Calu3 (cell line): ENCODE results near the gene EPHB2. TPM values are rescaled to one million over a fixed set of nuclear protein-coding genes. Genes with fewer than 3 reads are reported as not detected.

ENCODE experiments used
- BruUV-seq: library from RNA; stranded (reverse); fragments of 400-500 nt; replicated peaks from 2 replicates; lab custom pipeline; 2021; lab: Mats Ljungman, UMichigan
- CTCF ChIA-PET: fragments of 300-600 bp; sonication (Branson Sonifier 250); formaldehyde crosslinking; loops from one replicate; lab custom pipeline; 2022; ENCODE audit warnings: antibody characterized with exemption; lab: Charles Lee
- DNase-seq: peaks from one replicate; pipeline ENCODE4 v3.0.0; 2022
- H3K27ac Mint-ChIP-seq: one replicate; pipeline ENCODE4 v1.8.0; 2022; ENCODE audit warnings: mixed read lengths; ENCODE audit not compliant: unreplicated experiment
- H3K27me3 Mint-ChIP-seq: one replicate; pipeline ENCODE4 v1.8.0; 2022; ENCODE audit warnings: mixed read lengths; ENCODE audit not compliant: unreplicated experiment
- H3K36me3 Mint-ChIP-seq: one replicate; pipeline ENCODE4 v1.8.0; 2022; ENCODE audit warnings: mild to moderate bottlenecking, moderate library complexity, mixed read lengths; ENCODE audit not compliant: insufficient read depth, unreplicated experiment
- H3K4me1 Mint-ChIP-seq: one replicate; pipeline ENCODE4 v1.8.0; 2022; ENCODE audit warnings: mild to moderate bottlenecking, low read depth, mixed read lengths; ENCODE audit not compliant: unreplicated experiment
- H3K4me3 Mint-ChIP-seq: one replicate; pipeline ENCODE4 v1.8.0; 2022; ENCODE audit warnings: mild to moderate bottlenecking, low read depth, moderate library complexity, mixed read lengths; ENCODE audit not compliant: unreplicated experiment
- H3K9me3 Mint-ChIP-seq: one replicate; pipeline ENCODE4 v1.8.0; 2022; ENCODE audit warnings: low read depth, mixed read lengths; ENCODE audit not compliant: unreplicated experiment
- intact Hi-C: fragments of 100-400 bp; cut with micrococcal nuclease; formaldehyde crosslinking; loops from one replicate; pipeline ENCODE4 v1.10.0; 2022; ENCODE audit not compliant: unreplicated experiment
- total RNA-seq: library from RNA; stranded (reverse); gene quantifications from 2 replicates; pipeline ENCODE4 v1.2.3, GENCODE V29; 2022
- TF ChIP-seq, protein P1 (sequence below): fragments of 200-600 bp; IDR thresholded peaks from one replicate; pipeline ENCODE4 v1.8.0; 2022; ENCODE audit warnings: antibody characterized with exemption; ENCODE audit not compliant: unreplicated experiment

The EPHB2 gene
- total RNA-seq, 1 experiment from 2014 or later = 19.3 TPM

DNA sequence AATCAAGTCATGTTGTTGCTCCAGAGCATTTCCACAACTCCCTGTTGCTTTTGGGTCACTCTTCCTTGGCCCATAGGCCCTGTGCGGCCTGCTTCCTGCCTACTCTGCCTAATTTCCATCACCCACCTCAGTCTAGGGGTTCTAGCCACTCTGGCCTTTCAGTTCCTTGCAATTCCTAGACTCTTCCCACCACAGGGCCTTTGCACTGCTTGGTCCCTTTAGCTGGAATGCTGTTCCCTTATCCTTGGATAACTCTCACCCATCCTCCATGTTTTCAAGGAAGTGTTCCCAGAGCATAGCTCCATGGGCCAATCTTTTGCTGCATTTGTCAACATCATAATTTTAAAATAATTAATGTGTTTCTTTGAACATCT is 18.7 kb downstream of the EPHB2 start:
- no peak for DNase-seq
- H3K27me3 Mint-ChIP-seq = no peaks in the 10 kb centered on the region
- no peaks in the 10 kb centered on the region for H3K4me1 Mint-ChIP-seq
- CTCF ChIA-PET = no interaction called here
- peaks cover 4% of the 10 kb centered on the region for H3K36me3 Mint-ChIP-seq
- H3K27ac Mint-ChIP-seq = no peak overlapping the region
- H3K4me3 Mint-ChIP-seq = no peak overlapping the region
- H3K9me3 Mint-ChIP-seq = no peaks in the 10 kb centered on the region
- TF ChIP-seq, protein P1, sequence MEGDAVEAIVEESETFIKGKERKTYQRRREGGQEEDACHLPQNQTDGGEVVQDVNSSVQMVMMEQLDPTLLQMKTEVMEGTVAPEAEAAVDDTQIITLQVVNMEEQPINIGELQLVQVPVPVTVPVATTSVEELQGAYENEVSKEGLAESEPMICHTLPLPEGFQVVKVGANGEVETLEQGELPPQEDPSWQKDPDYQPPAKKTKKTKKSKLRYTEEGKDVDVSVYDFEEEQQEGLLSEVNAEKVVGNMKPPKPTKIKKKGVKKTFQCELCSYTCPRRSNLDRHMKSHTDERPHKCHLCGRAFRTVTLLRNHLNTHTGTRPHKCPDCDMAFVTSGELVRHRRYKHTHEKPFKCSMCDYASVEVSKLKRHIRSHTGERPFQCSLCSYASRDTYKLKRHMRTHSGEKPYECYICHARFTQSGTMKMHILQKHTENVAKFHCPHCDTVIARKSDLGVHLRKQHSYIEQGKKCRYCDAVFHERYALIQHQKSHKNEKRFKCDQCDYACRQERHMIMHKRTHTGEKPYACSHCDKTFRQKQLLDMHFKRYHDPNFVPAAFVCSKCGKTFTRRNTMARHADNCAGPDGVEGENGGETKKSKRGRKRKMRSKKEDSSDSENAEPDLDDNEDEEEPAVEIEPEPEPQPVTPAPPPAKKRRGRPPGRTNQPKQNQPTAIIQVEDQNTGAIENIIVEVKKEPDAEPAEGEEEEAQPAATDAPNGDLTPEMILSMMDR = no peak
- intact Hi-C loops = no loop called here
- BruUV-seq = no TSS peak

DNA sequence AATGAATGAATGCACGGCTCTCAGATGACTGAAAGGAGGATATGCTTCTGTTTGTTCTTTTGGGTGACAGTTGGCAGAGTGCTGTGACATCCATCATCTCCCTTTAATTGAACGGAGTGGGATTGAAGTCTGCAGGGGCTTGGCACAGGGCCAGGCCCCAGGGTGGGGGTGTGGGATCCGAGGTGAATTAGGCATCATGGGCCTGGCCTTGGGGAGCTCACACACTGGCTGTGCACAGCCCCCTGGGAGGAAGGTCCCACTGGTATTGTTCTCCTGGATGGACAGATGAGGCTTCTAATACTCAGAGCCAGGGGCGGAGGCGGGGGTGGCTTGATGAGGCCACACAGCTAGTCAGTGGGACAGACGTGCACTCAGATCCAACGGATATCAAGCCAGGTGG is 19.3 kb downstream of the EPHB2 start:
- Mint-ChIP-seq H3K9me3 (no peaks in the 10 kb centered on the region), H3K27ac (no peak overlapping the region), H3K36me3 (peaks cover 4% of the 10 kb centered on the region), H3K27me3 (no peaks in the 10 kb centered on the region), H3K4me1 (peaks cover 1% of the 10 kb centered on the region), H3K4me3 (no peak overlapping the region)
- CTCF ChIA-PET = no interaction called here
- no peak for DNase-seq
- TF ChIP-seq, protein P1 = no peak
- intact Hi-C loops = no loop called here
- BruUV-seq = no TSS peak

DNA sequence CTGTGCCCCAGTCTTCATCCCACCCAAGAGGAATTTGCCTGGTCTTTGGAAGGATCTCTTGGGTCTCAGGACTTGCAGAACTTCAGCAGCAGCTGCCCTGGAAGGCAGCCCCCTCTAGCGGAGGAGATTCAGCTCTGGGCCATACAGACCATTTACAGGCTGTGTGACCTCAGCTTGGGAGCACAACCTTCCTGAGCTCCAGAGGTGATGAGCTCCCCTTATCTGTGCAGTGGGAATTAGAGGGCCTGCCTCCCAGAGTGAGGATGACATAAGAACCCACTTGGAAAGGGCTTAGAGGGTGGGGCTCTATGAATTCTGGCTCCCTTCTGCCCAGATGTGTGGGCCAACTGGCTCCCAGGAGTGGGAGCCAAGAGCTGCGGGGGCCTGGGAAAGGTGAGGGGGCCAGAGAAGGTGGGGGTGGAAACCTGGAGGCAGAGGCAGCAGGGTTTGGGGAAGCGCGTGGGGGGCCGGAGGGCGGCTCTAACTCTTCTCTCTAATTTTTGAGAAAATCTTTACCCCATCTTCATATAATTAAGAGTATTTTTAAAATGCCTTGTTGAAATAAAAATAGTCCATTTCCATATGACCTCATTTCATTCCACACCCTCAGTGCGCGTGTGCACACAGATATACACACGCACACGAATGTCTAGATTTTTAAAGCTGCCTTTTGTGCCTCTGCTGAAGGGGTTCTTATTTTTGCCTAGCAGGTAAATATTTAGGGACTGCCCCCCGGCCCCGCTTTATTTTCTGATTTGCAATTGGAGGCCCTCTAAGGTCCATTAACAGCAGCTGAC is 21.5 kb downstream of the EPHB2 start:
- Mint-ChIP-seq H3K4me3 (no peak overlapping the region), H3K4me1 (peaks cover 10% of the 10 kb centered on the region), H3K36me3 (no peaks in the 10 kb centered on the region), H3K27me3 (no peaks in the 10 kb centered on the region), H3K9me3 (no peaks in the 10 kb centered on the region), H3K27ac (no peak overlapping the region)
- DNase-seq = no peak
- no TSS peak for BruUV-seq
- intact Hi-C loops = no loop called here
- TF ChIP-seq, protein P1 = no peak
- CTCF ChIA-PET = no interaction called here

DNA sequence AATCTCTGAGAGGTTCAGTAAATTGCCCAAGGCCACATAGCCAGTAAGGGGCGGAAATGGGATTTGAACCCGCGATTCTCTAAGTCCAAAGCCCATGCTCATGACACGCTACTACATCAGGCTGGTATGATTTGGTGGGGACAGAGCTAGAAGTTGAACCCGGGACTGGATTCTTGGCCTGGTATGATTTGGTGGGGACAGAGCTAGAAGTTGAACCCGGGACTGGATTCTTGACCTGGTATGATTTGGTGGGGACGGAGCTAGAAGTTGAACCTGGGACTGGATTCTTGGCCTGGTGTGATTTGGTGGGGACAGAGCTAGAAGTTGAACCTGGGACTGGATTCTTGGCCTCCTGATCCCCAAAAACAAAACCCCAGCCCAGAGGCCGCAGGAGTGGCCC is 23.0 kb downstream of the EPHB2 start:
- H3K4me1 Mint-ChIP-seq = peaks cover 18% of the 10 kb centered on the region
- intact Hi-C loops = no loop called here
- H3K27ac Mint-ChIP-seq = no peak overlapping the region
- CTCF ChIA-PET = interaction anchor here (0.6 to 1.0 kb wide), 2 partner anchors 26 to 29 kb away, joined by 3 to 4 read pairs; no protein-coding TSS in a partner anchor
- H3K27me3 Mint-ChIP-seq = no peaks in the 10 kb centered on the region
- no peak for DNase-seq
- no TSS peak for BruUV-seq
- H3K9me3 Mint-ChIP-seq = no peaks in the 10 kb centered on the region
- no peaks in the 10 kb centered on the region for H3K36me3 Mint-ChIP-seq
- no peak overlapping the region for H3K4me3 Mint-ChIP-seq
- TF ChIP-seq, protein P1 = no peak
